Hepatocyte (in vitro differentiated cells): Measurements from ENCODE around the gene OTULIN. TPM values are rescaled to one million over a fixed set of nuclear protein-coding genes. Genes with fewer than 3 reads are reported as not detected.

ENCODE experiments used
- DNase-seq: peaks from one replicate; pipeline ENCODE4 v3.0.0-alpha.2; 2016; ENCODE audit warnings: low spot score
- H2AFZ ChIP-seq: fragments of 200-600 bp; sonication (generic); 2 replicates; pipeline ENCODE4 v1.6.0; 2016; ENCODE audit warnings: antibody characterized with exemption, mild to moderate bottlenecking
- H3K27ac ChIP-seq: fragments of 200-600 bp; sonication (generic); 2 replicates; pipeline ENCODE4 v1.5.1; 2016; ENCODE audit warnings: mild to moderate bottlenecking
- H3K27me3 ChIP-seq: fragments of 200-600 bp; sonication (generic); 2 replicates; pipeline ENCODE4 v1.6.1; 2016
- H3K36me3 ChIP-seq: fragments of 200-600 bp; sonication (generic); replicated peaks from 2 replicates; pipeline ENCODE4 v1.5.1; 2016; ENCODE audit warnings: low read depth; ENCODE audit not compliant: insufficient read depth
- H3K4me1 ChIP-seq: fragments of 200-600 bp; sonication (generic); 2 replicates; pipeline ENCODE4 v1.5.1; 2016; ENCODE audit warnings: mild to moderate bottlenecking, moderate library complexity; ENCODE audit not compliant: insufficient read depth
- H3K4me2 ChIP-seq: fragments of 200-600 bp; sonication (generic); 2 replicates; pipeline ENCODE4 v1.6.0; 2016
- H3K4me3 ChIP-seq: fragments of 200-600 bp; sonication (generic); 2 replicates; pipeline ENCODE4 v1.5.1; 2016; ENCODE audit warnings: mild to moderate bottlenecking
- H3K79me2 ChIP-seq: fragments of 200-600 bp; sonication (generic); 2 replicates; pipeline ENCODE4 v1.6.0; 2017; ENCODE audit warnings: mild to moderate bottlenecking
- H3K9me2 ChIP-seq: fragments of 200-600 bp; sonication (generic); replicated peaks from 2 replicates; pipeline ENCODE4 v1.6.0; 2017; ENCODE audit warnings: mild to moderate bottlenecking; ENCODE audit not compliant: insufficient read depth
- H3K9me3 ChIP-seq: fragments of 200-600 bp; sonication (generic); 2 replicates; pipeline ENCODE4 v1.5.1; 2016; ENCODE audit warnings: low read depth, mild to moderate bottlenecking
- H4K20me1 ChIP-seq: fragments of 200-600 bp; sonication (generic); 2 replicates; pipeline ENCODE4 v1.6.0; 2016; ENCODE audit warnings: mild to moderate bottlenecking; ENCODE audit not compliant: insufficient read depth, poor library complexity, severe bottlenecking
- CTCF ChIP-seq: fragments of 200-600 bp; sonication (generic); IDR thresholded peaks from 2 replicates; pipeline ENCODE4 v1.5.1; 2016; ENCODE audit warnings: antibody characterized with exemption, mild to moderate bottlenecking; ENCODE audit not compliant: poor library complexity
- EZH2 ChIP-seq: fragments of 200-600 bp; sonication (generic); IDR thresholded peaks from 2 replicates; pipeline ENCODE4 v1.6.1; 2016; ENCODE audit warnings: antibody characterized with exemption, mild to moderate bottlenecking, borderline replicate concordance
- EZH2phosphoT487 ChIP-seq: fragments of 200-600 bp; sonication (generic); IDR thresholded peaks from one replicate; pipeline ENCODE4 v1.6.1; 2018; ENCODE audit warnings: antibody characterized with exemption, mild to moderate bottlenecking, low read depth, moderate library complexity; ENCODE audit not compliant: unreplicated experiment, severe bottlenecking
- WGBS: methylation state at CpG from one replicate; pipeline ENCODE4 v1.1.6; 2016; ENCODE audit warnings: low lambda C conversion rate; ENCODE audit errors: missing lambda C conversion rate; 5-methylcytosine and 5-hydroxymethylcytosine counted together
- polyA plus RNA-seq: library from polyadenylated mRNA; unstranded; fragments of >200 nt; fragmentation: Nextera tagmentation; extraction: Ambion mirVana; gene quantifications from 2 replicates; pipeline ENCODE4 v1.2.1, GENCODE V29; 2016
- total RNA-seq: library from RNA; depleted of rRNA; stranded (reverse); fragments of >200 nt; gene quantifications from 2 replicates; pipeline ENCODE4 v1.2.3, GENCODE V29; 2014

OTULIN gene
- total and polyA plus RNA-seq, 2 experiments from 2014 or later: 21.0 to 45.2 TPM

- Histone ChIP-seq H3K4me3 (no peak overlapping the region), H3K4me2 (no peak overlapping the region), H3K27me3 (no peaks in the 10 kb centered on the region), H4K20me1 (no peaks in the 10 kb centered on the region), H3K4me1 (no peaks in the 10 kb centered on the region), H3K36me3 (no peaks in the 10 kb centered on the region), H3K79me2 (no peaks in the 10 kb centered on the region), H3K9me3 (no peaks in the 10 kb centered on the region), H3K27ac (no peak overlapping the region), H2AFZ (no peak overlapping the region), H3K9me2 (no peaks in the 10 kb centered on the region)
- no peak for TF ChIP-seq CTCF
- no peak for TF ChIP-seq EZH2phosphoT487
- TF ChIP-seq EZH2: no peak
- DNase-seq: no peak
- 100% methylated on average over 3 of the region's 3 CpGs for WGBS
These were observed 32.3 kb downstream of the OTULIN start for GRCh38 chr5:14696851-14697250.

- 100% methylated on average over 1 of the region's 1 CpG for WGBS
These were observed 34.0 kb downstream of the OTULIN start for GRCh38 chr5:14698495-14698894.

GRCh38 chr5:14699159-14699558 lies 34.6 kb downstream of the OTULIN start:
- no peaks in the 10 kb centered on the region for H3K27me3 ChIP-seq
- H3K9me2 ChIP-seq: no peaks in the 10 kb centered on the region
- no peaks in the 10 kb centered on the region for H3K4me1 ChIP-seq
- H4K20me1 ChIP-seq: no peaks in the 10 kb centered on the region
- DNase-seq: no peak
- 96% methylated on average over 2 of the region's 2 CpGs for WGBS
- H3K4me3 ChIP-seq: no peak overlapping the region
- H3K27ac ChIP-seq: no peak overlapping the region
- no peaks in the 10 kb centered on the region for H3K36me3 ChIP-seq
- no peak overlapping the region for H3K4me2 ChIP-seq
- TF ChIP-seq EZH2phosphoT487 (no peak), CTCF (no peak)
- no peaks in the 10 kb centered on the region for H3K79me2 ChIP-seq
- no peak overlapping the region for H2AFZ ChIP-seq
- H3K9me3 ChIP-seq: no peaks in the 10 kb centered on the region

More at GRCh38 chr5:14698495-14698894, 34.0 kb downstream of the OTULIN start:
- H3K4me1 ChIP-seq: no peaks in the 10 kb centered on the region
- H3K9me3 ChIP-seq: no peaks in the 10 kb centered on the region
- H3K27me3 ChIP-seq: no peaks in the 10 kb centered on the region
- H3K9me2 ChIP-seq: no peaks in the 10 kb centered on the region
- DNase-seq: no peak
- H3K4me3 ChIP-seq: no peak overlapping the region
- H4K20me1 ChIP-seq: no peaks in the 10 kb centered on the region
- H3K36me3 ChIP-seq: no peaks in the 10 kb centered on the region
- H3K4me2 ChIP-seq: no peak overlapping the region
- no peak overlapping the region for H2AFZ ChIP-seq
- H3K27ac ChIP-seq: no peak overlapping the region
- TF ChIP-seq EZH2 (no peak), EZH2phosphoT487 (no peak), CTCF (no peak)
- H3K79me2 ChIP-seq: no peaks in the 10 kb centered on the region

GRCh38 chr5:14699807-14700400 lies 35.4 kb downstream of the OTULIN start:
- no peak for DNase-seq
- Histone ChIP-seq H4K20me1 (no peaks in the 10 kb centered on the region), H3K4me2 (no peak overlapping the region), H3K9me3 (no peaks in the 10 kb centered on the region), H3K36me3 (no peaks in the 10 kb centered on the region), H2AFZ (no peak overlapping the region), H3K4me1 (no peaks in the 10 kb centered on the region), H3K27me3 (no peaks in the 10 kb centered on the region), H3K27ac (no peak overlapping the region), H3K4me3 (no peak overlapping the region), H3K9me2 (no peaks in the 10 kb centered on the region), H3K79me2 (no peaks in the 10 kb centered on the region)
- TF ChIP-seq EZH2phosphoT487 (no peak), EZH2 (no peak), CTCF (no peak)
- 80% methylated on average over 8 of the region's 8 CpGs for WGBS
